ENCODE measurements around the gene ICE1.
A peak's percentile ranks its signal among the peaks of the same experiment; 100 is the strongest.
"Not testable (repeated sequence)": the region's sequence is repeated elsewhere in the genome, so short reads cannot be mapped to it uniquely, and the experiment has no call there.

The ICE1 gene

GRCh38 chr5:5392504-5392903, 30.0 kb upstream of the ICE1 start:
- Histone ChIP-seq H4K91ac (ENCODE audit: low read depth, low read length) (peak overlapping the region; percentile 25), H3K4me1 (ENCODE audit: control insufficient read depth in 1 of 2, insufficient read depth in 2 of 2, low read length in 2 of 2) (peaks cover 11 to 12% of the 10 kb centered on the region in 2 experiments), H3K27ac (ENCODE audit: low read depth, low read length) (peak overlapping the region; percentile 8)
- not testable (repeated sequence) for H3K27me3 ChIP-seq (ENCODE audit: insufficient read depth, low read length); H3K79me1 ChIP-seq (ENCODE audit: low read length); H4K12ac ChIP-seq (ENCODE audit: low read depth, low read length); H3K14ac ChIP-seq (ENCODE audit: low read length); H3K9me3 ChIP-seq (ENCODE audit: insufficient read depth, low read depth, low read length); H3K79me2 ChIP-seq (ENCODE audit: control insufficient read depth, insufficient read depth, low read length, poor library complexity); H2AFZ ChIP-seq (ENCODE audit: insufficient read depth, low read length, poor library complexity); H3K4me3 ChIP-seq (ENCODE audit: low read depth, low read length); H3K4me2 ChIP-seq (ENCODE audit: low read length); H2AK5ac ChIP-seq (ENCODE audit: low read length); H2BK120ac ChIP-seq (ENCODE audit: insufficient read depth, low read length, poor library complexity); H3K23ac ChIP-seq (ENCODE audit: low read length); H2BK5ac ChIP-seq (ENCODE audit: low read depth, low read length, poor library complexity); H3K36me3 ChIP-seq (ENCODE audit: control insufficient read depth in 1 of 2, insufficient read depth in 2 of 2, low read length in 2 of 2); H3K9ac ChIP-seq (ENCODE audit: low read length); H4K8ac ChIP-seq (ENCODE audit: low read depth, low read length); H3K4ac ChIP-seq (ENCODE audit: low read depth, low read length); H2BK12ac ChIP-seq (ENCODE audit: low read length); H3K18ac ChIP-seq (ENCODE audit: low read length)
- no CpG with 5 or more reads among the region's 2 CpGs for WGBS (ENCODE audit: extremely low coverage, insufficient coverage, insufficient read length)
- peak; percentile 49 to 53 for DNase-seq

- not testable (repeated sequence) for H3K18ac ChIP-seq (ENCODE audit: low read length); H3K36me3 ChIP-seq (ENCODE audit: control insufficient read depth in 1 of 2, insufficient read depth in 2 of 2, low read length in 2 of 2); H3K9ac ChIP-seq (ENCODE audit: low read length); H3K79me1 ChIP-seq (ENCODE audit: low read length); H4K12ac ChIP-seq (ENCODE audit: low read depth, low read length); H3K27ac ChIP-seq (ENCODE audit: low read depth, low read length); H2AFZ ChIP-seq (ENCODE audit: insufficient read depth, low read length, poor library complexity); H3K14ac ChIP-seq (ENCODE audit: low read length); H2BK120ac ChIP-seq (ENCODE audit: insufficient read depth, low read length, poor library complexity); H3K27me3 ChIP-seq (ENCODE audit: insufficient read depth, low read length); H3K9me3 ChIP-seq (ENCODE audit: insufficient read depth, low read depth, low read length); H3K79me2 ChIP-seq (ENCODE audit: control insufficient read depth, insufficient read depth, low read length, poor library complexity); H3K4me3 ChIP-seq (ENCODE audit: low read depth, low read length); H2AK5ac ChIP-seq (ENCODE audit: low read length); H3K4me2 ChIP-seq (ENCODE audit: low read length); H2BK5ac ChIP-seq (ENCODE audit: low read depth, low read length, poor library complexity); H3K4ac ChIP-seq (ENCODE audit: low read depth, low read length); H3K23ac ChIP-seq (ENCODE audit: low read length); H4K8ac ChIP-seq (ENCODE audit: low read depth, low read length); H2BK12ac ChIP-seq (ENCODE audit: low read length); H4K91ac ChIP-seq (ENCODE audit: low read depth, low read length)
- peak; percentile 51 to 78 for DNase-seq
- WGBS (ENCODE audit: extremely low coverage, insufficient coverage, insufficient read length), result no CpG with 5 or more reads among the region's 6 CpGs
- peaks cover 11% of the 10 kb centered on the region in 2 experiments for H3K4me1 ChIP-seq (ENCODE audit: control insufficient read depth in 1 of 2, insufficient read depth in 2 of 2, low read length in 2 of 2)
These were observed 28.0 kb upstream of the ICE1 start for GRCh38 chr5:5394384-5394986.

- not testable (repeated sequence) for H3K18ac ChIP-seq (ENCODE audit: low read length)
- no CpG with 5 or more reads among the region's 8 CpGs for WGBS (ENCODE audit: extremely low coverage, insufficient coverage, insufficient read length)
These were observed 27.4 kb upstream of the ICE1 start for GRCh38 chr5:5395093-5395492.

GRCh38 chr5:5398071-5398470, 24.4 kb upstream of the ICE1 start:
- no CpG with 5 or more reads among the region's 2 CpGs for WGBS (ENCODE audit: extremely low coverage, insufficient coverage, insufficient read length)
- no peaks in the 10 kb centered on the region for H3K27me3 ChIP-seq (ENCODE audit: insufficient read depth, low read length)
- H3K4me1 ChIP-seq (ENCODE audit: control insufficient read depth in 1 of 2, insufficient read depth in 2 of 2, low read length in 2 of 2), result no peaks in the 10 kb centered on the region
- no peaks in the 10 kb centered on the region for H3K79me2 ChIP-seq (ENCODE audit: control insufficient read depth, insufficient read depth, low read length, poor library complexity)
- H4K8ac ChIP-seq (ENCODE audit: low read depth, low read length), result no peak overlapping the region
- H4K91ac ChIP-seq (ENCODE audit: low read depth, low read length), result no peak overlapping the region
- no peak overlapping the region for H3K27ac ChIP-seq (ENCODE audit: low read depth, low read length)
- DNase-seq, result no peak
- H3K4me2 ChIP-seq (ENCODE audit: low read length), result no peak overlapping the region
- peaks cover 4% of the 10 kb centered on the region for H3K9me3 ChIP-seq (ENCODE audit: insufficient read depth, low read depth, low read length)
- H3K14ac ChIP-seq (ENCODE audit: low read length), result no peak overlapping the region
- peaks cover under 1% of the 10 kb centered on the region for H3K79me1 ChIP-seq (ENCODE audit: low read length)
- H3K36me3 ChIP-seq (ENCODE audit: control insufficient read depth in 1 of 2, insufficient read depth in 2 of 2, low read length in 2 of 2), result no peaks in the 10 kb centered on the region
- H2AFZ ChIP-seq (ENCODE audit: insufficient read depth, low read length, poor library complexity), result no peak overlapping the region
- no peak overlapping the region for H2BK5ac ChIP-seq (ENCODE audit: low read depth, low read length, poor library complexity)
- no peak overlapping the region for H2AK5ac ChIP-seq (ENCODE audit: low read length)
- H2BK120ac ChIP-seq (ENCODE audit: insufficient read depth, low read length, poor library complexity), result no peak overlapping the region
- no peak overlapping the region for H3K9ac ChIP-seq (ENCODE audit: low read length)
- no peak overlapping the region for H3K4me3 ChIP-seq (ENCODE audit: low read depth, low read length)
- H4K12ac ChIP-seq (ENCODE audit: low read depth, low read length), result no peak overlapping the region
- no peak overlapping the region for H3K23ac ChIP-seq (ENCODE audit: low read length)
- H3K4ac ChIP-seq (ENCODE audit: low read depth, low read length), result no peak overlapping the region
- H3K18ac ChIP-seq (ENCODE audit: low read length), result no peak overlapping the region
- H2BK12ac ChIP-seq (ENCODE audit: low read length), result no peak overlapping the region

More at GRCh38 chr5:5395093-5395492, 27.4 kb upstream of the ICE1 start:
- not testable (repeated sequence) for H2BK120ac ChIP-seq (ENCODE audit: insufficient read depth, low read length, poor library complexity); H3K36me3 ChIP-seq (ENCODE audit: control insufficient read depth in 1 of 2, insufficient read depth in 2 of 2, low read length in 2 of 2); H2BK12ac ChIP-seq (ENCODE audit: low read length); H2BK5ac ChIP-seq (ENCODE audit: low read depth, low read length, poor library complexity); H3K27me3 ChIP-seq (ENCODE audit: insufficient read depth, low read length); H3K4me3 ChIP-seq (ENCODE audit: low read depth, low read length); H2AFZ ChIP-seq (ENCODE audit: insufficient read depth, low read length, poor library complexity); DNase-seq; H4K12ac ChIP-seq (ENCODE audit: low read depth, low read length); H3K14ac ChIP-seq (ENCODE audit: low read length); H2AK5ac ChIP-seq (ENCODE audit: low read length); H3K9ac ChIP-seq (ENCODE audit: low read length); H3K79me1 ChIP-seq (ENCODE audit: low read length); H4K8ac ChIP-seq (ENCODE audit: low read depth, low read length); H3K4ac ChIP-seq (ENCODE audit: low read depth, low read length); H3K27ac ChIP-seq (ENCODE audit: low read depth, low read length); H3K4me2 ChIP-seq (ENCODE audit: low read length); H4K91ac ChIP-seq (ENCODE audit: low read depth, low read length); H3K9me3 ChIP-seq (ENCODE audit: insufficient read depth, low read depth, low read length); H3K23ac ChIP-seq (ENCODE audit: low read length); H3K79me2 ChIP-seq (ENCODE audit: control insufficient read depth, insufficient read depth, low read length, poor library complexity)
- H3K4me1 ChIP-seq (ENCODE audit: control insufficient read depth in 1 of 2, insufficient read depth in 2 of 2, low read length in 2 of 2), result peaks cover 10 to 11% of the 10 kb centered on the region in 2 experiments
